ENCODE data around the gene EFCAB11. TPM values are rescaled to one million over a fixed set of nuclear protein-coding genes. Genes with fewer than 3 reads are reported as not detected.

The EFCAB11 gene
- polyA plus RNA-seq, 1 donor (not counting 4 experiments of a cell fraction or from before 2014, with no cell fraction given), result 12.9 TPM

DNA sequence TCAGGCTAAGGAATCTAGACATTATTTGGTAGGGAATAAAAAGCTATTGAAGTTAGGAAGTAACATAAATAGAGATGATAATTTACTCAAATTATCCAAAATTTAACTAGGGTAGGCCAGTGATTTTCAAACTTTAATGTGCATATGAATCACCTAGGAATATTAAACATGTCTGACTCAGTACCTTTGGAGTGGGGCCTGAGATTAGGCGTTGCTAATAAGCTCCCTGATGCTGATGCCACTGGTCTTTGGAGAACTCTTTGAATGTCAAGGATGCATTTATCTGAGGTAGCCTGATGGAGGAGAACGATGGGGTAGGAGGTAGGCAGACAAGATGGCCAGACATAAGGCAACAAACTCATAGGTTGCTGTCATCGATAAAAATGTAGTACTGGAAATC is 33.2 kb downstream of the EFCAB11 start:
- H3K27me3 ChIP-seq (ENCODE audit: control insufficient read depth, extremely low read depth, insufficient read depth, low read length), result no peaks in the 10 kb centered on the region
- no peaks in the 10 kb centered on the region for H3K9me3 ChIP-seq (ENCODE audit: control insufficient read depth, low read depth, low read length)
- no peaks in the 10 kb centered on the region for H4K20me1 ChIP-seq (ENCODE audit: control insufficient read depth, extremely low read depth, insufficient read depth, low read length)
- no peak overlapping the region for H3K4me2 ChIP-seq (ENCODE audit: control insufficient read depth, extremely low read depth, insufficient read depth, low read depth, low read length)
- peaks cover 20% of the 10 kb centered on the region for H3K4me1 ChIP-seq (ENCODE audit: control insufficient read depth, extremely low read depth, insufficient read depth, low read length)
- no peak overlapping the region for H3K9ac ChIP-seq (ENCODE audit: control insufficient read depth, extremely low read depth, insufficient read depth, low read length)
- TF ChIP-seq, protein P1, sequence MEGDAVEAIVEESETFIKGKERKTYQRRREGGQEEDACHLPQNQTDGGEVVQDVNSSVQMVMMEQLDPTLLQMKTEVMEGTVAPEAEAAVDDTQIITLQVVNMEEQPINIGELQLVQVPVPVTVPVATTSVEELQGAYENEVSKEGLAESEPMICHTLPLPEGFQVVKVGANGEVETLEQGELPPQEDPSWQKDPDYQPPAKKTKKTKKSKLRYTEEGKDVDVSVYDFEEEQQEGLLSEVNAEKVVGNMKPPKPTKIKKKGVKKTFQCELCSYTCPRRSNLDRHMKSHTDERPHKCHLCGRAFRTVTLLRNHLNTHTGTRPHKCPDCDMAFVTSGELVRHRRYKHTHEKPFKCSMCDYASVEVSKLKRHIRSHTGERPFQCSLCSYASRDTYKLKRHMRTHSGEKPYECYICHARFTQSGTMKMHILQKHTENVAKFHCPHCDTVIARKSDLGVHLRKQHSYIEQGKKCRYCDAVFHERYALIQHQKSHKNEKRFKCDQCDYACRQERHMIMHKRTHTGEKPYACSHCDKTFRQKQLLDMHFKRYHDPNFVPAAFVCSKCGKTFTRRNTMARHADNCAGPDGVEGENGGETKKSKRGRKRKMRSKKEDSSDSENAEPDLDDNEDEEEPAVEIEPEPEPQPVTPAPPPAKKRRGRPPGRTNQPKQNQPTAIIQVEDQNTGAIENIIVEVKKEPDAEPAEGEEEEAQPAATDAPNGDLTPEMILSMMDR (optimal IDR thresholded peaks at IDR 0.05 in 1 of 3, IDR thresholded peaks at IDR 0.05 in 1 of 3, conservative IDR thresholded peaks at IDR 0.05 in 1 of 3; ENCODE audit: extremely low read depth in 1 of 3, insufficient read depth in 2 of 3, low read length in 3 of 3), result no peak
- no peak for TF ChIP-seq EZH2 (IDR thresholded peaks at IDR 0.05; ENCODE audit: low read length)
- no peak overlapping the region for H3K4me3 ChIP-seq (ENCODE audit: control insufficient read depth in 2 of 3, extremely low read depth in 1 of 3, insufficient read depth in 2 of 3, low read depth in 1 of 3, low read length in 3 of 3)
- H3K9me1 ChIP-seq (ENCODE audit: control insufficient read depth, extremely low read depth, insufficient read depth, low read length), result no peaks in the 10 kb centered on the region
- H3K79me2 ChIP-seq (ENCODE audit: control insufficient read depth, insufficient read depth, low read length), result no peaks in the 10 kb centered on the region
- dilution Hi-C loops (cut with MboI; ENCODE audit: extremely low pct_ligation_motif_present, low sequenced_read_pairs), result no loop called here
- DNase-seq (ENCODE audit: low read depth, low spot score) (no peak), FAIRE-seq (no peak)
- no peaks in the 10 kb centered on the region for H3K36me3 ChIP-seq (ENCODE audit: control insufficient read depth in 2 of 2, extremely low read depth in 1 of 2, insufficient read depth in 2 of 2, low read length in 2 of 2)
- no peak overlapping the region for H2AFZ ChIP-seq (ENCODE audit: control insufficient read depth, low read length)
- no peak overlapping the region for H3K27ac ChIP-seq (ENCODE audit: control insufficient read depth, insufficient read depth, low read length)

DNA sequence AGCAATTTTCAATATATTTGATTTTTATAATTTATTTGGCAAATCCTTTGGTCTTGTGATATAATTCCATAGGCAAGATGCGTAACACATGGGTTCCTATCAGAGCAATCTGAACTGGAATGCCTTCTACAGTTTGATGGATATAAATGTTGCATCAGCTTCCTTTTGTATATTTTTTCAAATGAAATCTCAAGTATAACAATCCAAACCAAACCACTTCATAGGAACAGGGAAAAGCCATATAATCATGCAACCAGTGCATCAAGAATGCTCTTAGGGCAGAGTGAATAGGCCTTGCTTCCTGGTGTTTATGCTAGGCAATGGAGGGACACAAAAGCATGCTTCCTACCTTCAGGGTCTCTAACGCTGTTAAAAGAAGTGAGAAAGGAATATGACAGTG is 34.5 kb downstream of the EFCAB11 start:
- peaks cover 26% of the 10 kb centered on the region for H3K4me1 ChIP-seq (ENCODE audit: control insufficient read depth, extremely low read depth, insufficient read depth, low read length)
- no peak overlapping the region for H3K27ac ChIP-seq (ENCODE audit: control insufficient read depth, insufficient read depth, low read length)
- H2AFZ ChIP-seq (ENCODE audit: control insufficient read depth, low read length), result no peak overlapping the region
- dilution Hi-C loops (cut with MboI; ENCODE audit: extremely low pct_ligation_motif_present, low sequenced_read_pairs), result no loop called here
- no peaks in the 10 kb centered on the region for H3K27me3 ChIP-seq (ENCODE audit: control insufficient read depth, extremely low read depth, insufficient read depth, low read length)
- no peak overlapping the region for H3K9ac ChIP-seq (ENCODE audit: control insufficient read depth, extremely low read depth, insufficient read depth, low read length)
- H3K4me3 ChIP-seq (ENCODE audit: control insufficient read depth in 2 of 3, extremely low read depth in 1 of 3, insufficient read depth in 2 of 3, low read depth in 1 of 3, low read length in 3 of 3), result no peak overlapping the region
- no peaks in the 10 kb centered on the region for H3K36me3 ChIP-seq (ENCODE audit: control insufficient read depth in 2 of 2, extremely low read depth in 1 of 2, insufficient read depth in 2 of 2, low read length in 2 of 2)
- TF ChIP-seq, protein P1 (optimal IDR thresholded peaks at IDR 0.05 in 1 of 3, IDR thresholded peaks at IDR 0.05 in 1 of 3, conservative IDR thresholded peaks at IDR 0.05 in 1 of 3; ENCODE audit: extremely low read depth in 1 of 3, insufficient read depth in 2 of 3, low read length in 3 of 3), result no peak
- TF ChIP-seq EZH2 (IDR thresholded peaks at IDR 0.05; ENCODE audit: low read length), result no peak
- H3K9me3 ChIP-seq (ENCODE audit: control insufficient read depth, low read depth, low read length), result no peaks in the 10 kb centered on the region
- no peaks in the 10 kb centered on the region for H4K20me1 ChIP-seq (ENCODE audit: control insufficient read depth, extremely low read depth, insufficient read depth, low read length)
- no peaks in the 10 kb centered on the region for H3K79me2 ChIP-seq (ENCODE audit: control insufficient read depth, insufficient read depth, low read length)
- H3K4me2 ChIP-seq (ENCODE audit: control insufficient read depth, extremely low read depth, insufficient read depth, low read depth, low read length), result no peak overlapping the region
- FAIRE-seq (no peak), DNase-seq (ENCODE audit: low read depth, low spot score) (no peak)
- no peaks in the 10 kb centered on the region for H3K9me1 ChIP-seq (ENCODE audit: control insufficient read depth, extremely low read depth, insufficient read depth, low read length)
